ENCODE results near the gene CNOT6L.
"Not testable (repeated sequence)": the region's sequence is repeated elsewhere in the genome, so short reads cannot be mapped to it uniquely, and the experiment has no call there.

The CNOT6L gene

GRCh38 chr4:77721073-77721472, 98.1 kb downstream of the CNOT6L start:
- H3K4me1 ChIP-seq (ENCODE audit: insufficient read depth, low read length, poor library complexity, severe bottlenecking) = no peaks in the 10 kb centered on the region
- H3F3A ChIP-seq (ENCODE audit: low read depth) = no peaks in the 10 kb centered on the region
- H3K79me2 ChIP-seq (ENCODE audit: insufficient read depth, low read length) = no peaks in the 10 kb centered on the region
- no peak for TF ChIP-seq EZH2phosphoT487 (IDR thresholded peaks at IDR 0.05; ENCODE audit: borderline replicate concordance)
- TF ChIP-seq, protein P1, sequence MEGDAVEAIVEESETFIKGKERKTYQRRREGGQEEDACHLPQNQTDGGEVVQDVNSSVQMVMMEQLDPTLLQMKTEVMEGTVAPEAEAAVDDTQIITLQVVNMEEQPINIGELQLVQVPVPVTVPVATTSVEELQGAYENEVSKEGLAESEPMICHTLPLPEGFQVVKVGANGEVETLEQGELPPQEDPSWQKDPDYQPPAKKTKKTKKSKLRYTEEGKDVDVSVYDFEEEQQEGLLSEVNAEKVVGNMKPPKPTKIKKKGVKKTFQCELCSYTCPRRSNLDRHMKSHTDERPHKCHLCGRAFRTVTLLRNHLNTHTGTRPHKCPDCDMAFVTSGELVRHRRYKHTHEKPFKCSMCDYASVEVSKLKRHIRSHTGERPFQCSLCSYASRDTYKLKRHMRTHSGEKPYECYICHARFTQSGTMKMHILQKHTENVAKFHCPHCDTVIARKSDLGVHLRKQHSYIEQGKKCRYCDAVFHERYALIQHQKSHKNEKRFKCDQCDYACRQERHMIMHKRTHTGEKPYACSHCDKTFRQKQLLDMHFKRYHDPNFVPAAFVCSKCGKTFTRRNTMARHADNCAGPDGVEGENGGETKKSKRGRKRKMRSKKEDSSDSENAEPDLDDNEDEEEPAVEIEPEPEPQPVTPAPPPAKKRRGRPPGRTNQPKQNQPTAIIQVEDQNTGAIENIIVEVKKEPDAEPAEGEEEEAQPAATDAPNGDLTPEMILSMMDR (conservative IDR thresholded peaks at IDR 0.05; ENCODE audit: low read length) = no peak
- H4K20me1 ChIP-seq (ENCODE audit: insufficient read depth, low read length, poor library complexity, severe bottlenecking) = no peaks in the 10 kb centered on the region
- peaks cover 41% of the 10 kb centered on the region; the same call in 1 of the 2 replicates for H3K36me3 ChIP-seq (ENCODE audit: insufficient read depth, low read length)
- H3K4me2 ChIP-seq (ENCODE audit: low read depth, low read length, poor library complexity, severe bottlenecking) = no peak overlapping the region
- no peaks in the 10 kb centered on the region for H3K9me3 ChIP-seq (ENCODE audit: insufficient read depth, low read depth, low read length)
- H3K4me3 ChIP-seq (ENCODE audit: low read length, poor library complexity, severe bottlenecking) = no peak overlapping the region
- no peak overlapping the region for H2AFZ ChIP-seq (ENCODE audit: low read length)
- H3K27me3 ChIP-seq (ENCODE audit: insufficient read depth, low read length, poor library complexity, severe bottlenecking) = no peaks in the 10 kb centered on the region
- H3K9ac ChIP-seq (ENCODE audit: low read depth, low read length, poor library complexity, severe bottlenecking) = no peak overlapping the region
- no peaks in the 10 kb centered on the region for H3K9me2 ChIP-seq (replicated peaks; ENCODE audit: low read depth, low read length)

- not testable (repeated sequence) for H2AFZ ChIP-seq (ENCODE audit: low read length); H3K79me2 ChIP-seq (ENCODE audit: insufficient read depth, low read length); H4K20me1 ChIP-seq (ENCODE audit: insufficient read depth, low read length, poor library complexity, severe bottlenecking); H3K9me2 ChIP-seq (replicated peaks; ENCODE audit: low read depth, low read length); H3K27me3 ChIP-seq (ENCODE audit: insufficient read depth, low read length, poor library complexity, severe bottlenecking); H3K9ac ChIP-seq (ENCODE audit: low read depth, low read length, poor library complexity, severe bottlenecking); H3F3A ChIP-seq (ENCODE audit: low read depth); H3K4me2 ChIP-seq (ENCODE audit: low read depth, low read length, poor library complexity, severe bottlenecking); H3K9me3 ChIP-seq (ENCODE audit: insufficient read depth, low read depth, low read length); H3K4me1 ChIP-seq (ENCODE audit: insufficient read depth, low read length, poor library complexity, severe bottlenecking); H3K4me3 ChIP-seq (ENCODE audit: low read length, poor library complexity, severe bottlenecking)
- peaks cover 18% of the 10 kb centered on the region; the same call in 1 of the 2 replicates for H3K36me3 ChIP-seq (ENCODE audit: insufficient read depth, low read length)
These were observed 100.7 kb downstream of the CNOT6L start for GRCh38 chr4:77718500-77718899.

- Histone ChIP-seq H4K20me1 (ENCODE audit: insufficient read depth, low read length, poor library complexity, severe bottlenecking) (no peaks in the 10 kb centered on the region), H3K9me2 (replicated peaks; ENCODE audit: low read depth, low read length) (no peaks in the 10 kb centered on the region), H3K4me1 (ENCODE audit: insufficient read depth, low read length, poor library complexity, severe bottlenecking) (no peaks in the 10 kb centered on the region), H3K9me3 (ENCODE audit: insufficient read depth, low read depth, low read length) (no peaks in the 10 kb centered on the region), H3K9ac (ENCODE audit: low read depth, low read length, poor library complexity, severe bottlenecking) (no peak overlapping the region), H3K36me3 (ENCODE audit: insufficient read depth, low read length) (peaks cover 14% of the 10 kb centered on the region; the same call in 1 of the 2 replicates), H3K27me3 (ENCODE audit: insufficient read depth, low read length, poor library complexity, severe bottlenecking) (no peaks in the 10 kb centered on the region), H3K79me2 (ENCODE audit: insufficient read depth, low read length) (no peaks in the 10 kb centered on the region), H3F3A (ENCODE audit: low read depth) (no peaks in the 10 kb centered on the region), H3K4me3 (ENCODE audit: low read length, poor library complexity, severe bottlenecking) (no peak overlapping the region), H2AFZ (ENCODE audit: low read length) (no peak overlapping the region), H3K4me2 (ENCODE audit: low read depth, low read length, poor library complexity, severe bottlenecking) (no peak overlapping the region)
- TF ChIP-seq EZH2phosphoT487 (IDR thresholded peaks at IDR 0.05; ENCODE audit: borderline replicate concordance) = no peak
- TF ChIP-seq, protein P1 (conservative IDR thresholded peaks at IDR 0.05; ENCODE audit: low read length) = no peak
These were observed 103.5 kb downstream of the CNOT6L start for GRCh38 chr4:77715414-77716290.

Data from Loucy (cell line).